Mesothelial cell of epicardium (in vitro differentiated cells): ENCODE measurements around the gene CNTLN. TPM values are rescaled to one million over a fixed set of nuclear protein-coding genes. Genes with fewer than 3 reads are reported as not detected.

ENCODE experiments used
- DNase-seq, 2 experiments: peaks; one replicate each; pipeline ENCODE4 v3.0.0; 2021; ENCODE audit warnings: low spot score in 2 of 2; ENCODE audit not compliant: unreplicated experiment in 2 of 2
- H3K27ac Mint-ChIP-seq: 2 replicates; pipeline ENCODE4 v1.8.0; 2021; ENCODE audit warnings: mixed read lengths
- H3K27me3 Mint-ChIP-seq: 2 replicates; pipeline ENCODE4 v1.8.0; 2021; ENCODE audit warnings: low read depth, mixed read lengths
- H3K36me3 Mint-ChIP-seq: 2 replicates; pipeline ENCODE4 v1.8.0; 2021; ENCODE audit warnings: mixed read lengths
- H3K4me1 Mint-ChIP-seq: 2 replicates; pipeline ENCODE4 v1.8.0; 2021; ENCODE audit warnings: mixed read lengths
- H3K4me3 Mint-ChIP-seq: 2 replicates; pipeline ENCODE4 v1.8.0; 2021; ENCODE audit warnings: mild to moderate bottlenecking, moderate library complexity, mixed read lengths
- H3K9me3 Mint-ChIP-seq: 2 replicates; pipeline ENCODE4 v1.8.0; 2021; ENCODE audit warnings: mixed read lengths
- CTCF ChIP-seq: fragments of 200-600 bp; sonication (generic); IDR thresholded peaks from one replicate; pipeline ENCODE4 v1.5.0; 2021; ENCODE audit warnings: antibody characterized with exemption; ENCODE audit not compliant: unreplicated experiment
- total RNA-seq: library from RNA; stranded (reverse); gene quantifications from 3 replicates; pipeline ENCODE4 v1.2.1, GENCODE V29; 2021

Gene CNTLN
- total RNA-seq, 1 donor from 2014 or later: 14.0 TPM

- Mint-ChIP-seq H3K4me3 (no peak overlapping the region), H3K36me3 (peaks cover 14% of the 10 kb centered on the region), H3K27ac (no peak overlapping the region), H3K27me3 (no peaks in the 10 kb centered on the region), H3K9me3 (peaks cover 30% of the 10 kb centered on the region), H3K4me1 (no peaks in the 10 kb centered on the region)
- TF ChIP-seq CTCF: no peak
- DNase-seq: no peak
These were observed 82.4 kb downstream of the CNTLN start for GRCh38 chr9:17217272-17217671.

- H3K4me3 Mint-ChIP-seq: no peak overlapping the region
- TF ChIP-seq CTCF: peak; percentile 11
- H3K27ac Mint-ChIP-seq: no peak overlapping the region
- H3K4me1 Mint-ChIP-seq: no peaks in the 10 kb centered on the region
- H3K27me3 Mint-ChIP-seq: no peaks in the 10 kb centered on the region
- H3K9me3 Mint-ChIP-seq: peaks cover 13% of the 10 kb centered on the region
- peaks cover 4% of the 10 kb centered on the region for H3K36me3 Mint-ChIP-seq
- DNase-seq: no peak
These were observed 84.4 kb downstream of the CNTLN start for GRCh38 chr9:17219261-17219660.

- Mint-ChIP-seq H3K27me3 (no peaks in the 10 kb centered on the region), H3K4me1 (no peaks in the 10 kb centered on the region), H3K4me3 (no peak overlapping the region), H3K9me3 (peaks cover 7% of the 10 kb centered on the region), H3K36me3 (peaks cover 3% of the 10 kb centered on the region), H3K27ac (no peak overlapping the region)
- no peak for DNase-seq
- no peak for TF ChIP-seq CTCF
These were observed 88.1 kb downstream of the CNTLN start for GRCh38 chr9:17222932-17223331.

GRCh38 chr9:17225407-17225806 is 90.6 kb downstream of the CNTLN start:
- Mint-ChIP-seq H3K4me1 (no peaks in the 10 kb centered on the region), H3K9me3 (peaks cover 4% of the 10 kb centered on the region)
- no peak for TF ChIP-seq CTCF

GRCh38 chr9:17229945-17230560 is 95.2 kb downstream of the CNTLN start:
- no peak overlapping the region for H3K4me3 Mint-ChIP-seq
- no peak overlapping the region for H3K27ac Mint-ChIP-seq
- H3K4me1 Mint-ChIP-seq: peaks cover 7% of the 10 kb centered on the region
- H3K9me3 Mint-ChIP-seq: no peaks in the 10 kb centered on the region
- no peak for TF ChIP-seq CTCF
- no peaks in the 10 kb centered on the region for H3K27me3 Mint-ChIP-seq
- H3K36me3 Mint-ChIP-seq: peaks cover 2% of the 10 kb centered on the region
- DNase-seq: no peak

More at GRCh38 chr9:17225407-17225806, 90.6 kb downstream of the CNTLN start:
- Mint-ChIP-seq H3K27me3 (no peaks in the 10 kb centered on the region), H3K4me3 (no peak overlapping the region), H3K27ac (no peak overlapping the region), H3K36me3 (peaks cover 2% of the 10 kb centered on the region)
- DNase-seq: no peak

GRCh38 chr9:17230646-17231045 is 95.8 kb downstream of the CNTLN start:
- peaks cover 11% of the 10 kb centered on the region for H3K4me1 Mint-ChIP-seq
- TF ChIP-seq CTCF: no peak
- peaks cover 2% of the 10 kb centered on the region for H3K36me3 Mint-ChIP-seq
- H3K27ac Mint-ChIP-seq: no peak overlapping the region
- no peak for DNase-seq
- no peaks in the 10 kb centered on the region for H3K27me3 Mint-ChIP-seq
- no peak overlapping the region for H3K4me3 Mint-ChIP-seq
- H3K9me3 Mint-ChIP-seq: no peaks in the 10 kb centered on the region
